Endodermal cell (in vitro differentiated cells): ENCODE data around the gene ELN. TPM values are rescaled to one million over a fixed set of nuclear protein-coding genes. Genes with fewer than 3 reads are reported as not detected.

Source experiments
- DNase-seq: peaks from one replicate; pipeline ENCODE4 v3.0.0-alpha.2; 2017
- H3K27ac ChIP-seq: 2 replicates; pipeline ENCODE4 v1.5.1; 2013; ENCODE audit warnings: mild to moderate bottlenecking, low read depth, low read length, moderate library complexity
- H3K27me3 ChIP-seq: 2 replicates; pipeline ENCODE4 v1.6.1; 2013; ENCODE audit warnings: mild to moderate bottlenecking, low read length, moderate library complexity; ENCODE audit not compliant: insufficient read depth, control insufficient read depth, poor library complexity, severe bottlenecking
- H3K36me3 ChIP-seq: 2 replicates; pipeline ENCODE4 v1.7.0; 2013; ENCODE audit warnings: mild to moderate bottlenecking, low read length, moderate library complexity; ENCODE audit not compliant: control insufficient read depth, insufficient read depth
- H3K4me1 ChIP-seq: one replicate; pipeline ENCODE4 v1.7.0; 2013; ENCODE audit warnings: low read length; ENCODE audit not compliant: control insufficient read depth, insufficient read depth
- H3K4me3 ChIP-seq: 2 replicates; pipeline ENCODE4 v1.5.1; 2013; ENCODE audit warnings: mild to moderate bottlenecking, low read length, moderate library complexity
- H3K9ac ChIP-seq: 2 replicates; pipeline ENCODE4 v1.6.1; 2013; ENCODE audit warnings: mild to moderate bottlenecking, low read length, moderate library complexity; ENCODE audit not compliant: poor library complexity, severe bottlenecking; ENCODE audit errors: extremely low read depth
- H3K9me3 ChIP-seq: 2 replicates; pipeline ENCODE4 v1.6.1; 2013; ENCODE audit warnings: mild to moderate bottlenecking, low read length, moderate library complexity; ENCODE audit not compliant: control insufficient read depth
- H3K27ac Mint-ChIP-seq: 2 replicates; pipeline ENCODE4 v1.8.0; 2020; ENCODE audit warnings: mixed read lengths
- H3K27me3 Mint-ChIP-seq: 2 replicates; pipeline ENCODE4 v1.8.0; 2021; ENCODE audit warnings: mild to moderate bottlenecking, mixed read lengths; ENCODE audit not compliant: insufficient read depth
- H3K36me3 Mint-ChIP-seq: 2 replicates; pipeline ENCODE4 v1.8.0; 2020; ENCODE audit warnings: low read depth, mixed read lengths
- H3K4me1 Mint-ChIP-seq: 2 replicates; pipeline ENCODE4 v1.8.0; 2020; ENCODE audit warnings: mixed read lengths
- H3K4me3 Mint-ChIP-seq: 2 replicates; pipeline ENCODE4 v1.8.0; 2020; ENCODE audit warnings: mild to moderate bottlenecking, moderate library complexity, mixed read lengths
- H3K9me3 Mint-ChIP-seq: 2 replicates; pipeline ENCODE4 v1.8.0; 2020; ENCODE audit warnings: mild to moderate bottlenecking, mixed read lengths
- WGBS, 2 experiments: methylation state at CpG; one replicate each; pipeline versions ENCODE4 v1.1.5 to v1.1.7; 2013; ENCODE audit warnings: missing lambda C conversion rate in 2 of 2, mixed read lengths in 1 of 2; ENCODE audit not compliant: insufficient coverage in 1 of 2, insufficient read length in 1 of 2; 5-methylcytosine and 5-hydroxymethylcytosine counted together
- total RNA-seq, 2 donors: library from RNA; stranded (reverse); fragmentation: NEBNext Ultra II Directional in 1 of 2; extraction: Animal tissue kit (Norgen Biotek cat#: 25700) in 1 of 2; gene quantifications; 2 replicates in 1 of 2; 3 replicates in 1 of 2; pipeline ENCODE4 v1.2.1, GENCODE V29; 2021
- TF ChIP-seq, protein P1 (sequence below): fragments of 200-600 bp; sonication (generic); conservative IDR thresholded peaks from 2 replicates; pipeline ENCODE4 v1.5.0; 2021; ENCODE audit warnings: antibody characterized with exemption, mild to moderate bottlenecking

ELN gene
- total RNA-seq, 2 donors from 2014 or later, result 0.70 to 1.6 TPM

DNA sequence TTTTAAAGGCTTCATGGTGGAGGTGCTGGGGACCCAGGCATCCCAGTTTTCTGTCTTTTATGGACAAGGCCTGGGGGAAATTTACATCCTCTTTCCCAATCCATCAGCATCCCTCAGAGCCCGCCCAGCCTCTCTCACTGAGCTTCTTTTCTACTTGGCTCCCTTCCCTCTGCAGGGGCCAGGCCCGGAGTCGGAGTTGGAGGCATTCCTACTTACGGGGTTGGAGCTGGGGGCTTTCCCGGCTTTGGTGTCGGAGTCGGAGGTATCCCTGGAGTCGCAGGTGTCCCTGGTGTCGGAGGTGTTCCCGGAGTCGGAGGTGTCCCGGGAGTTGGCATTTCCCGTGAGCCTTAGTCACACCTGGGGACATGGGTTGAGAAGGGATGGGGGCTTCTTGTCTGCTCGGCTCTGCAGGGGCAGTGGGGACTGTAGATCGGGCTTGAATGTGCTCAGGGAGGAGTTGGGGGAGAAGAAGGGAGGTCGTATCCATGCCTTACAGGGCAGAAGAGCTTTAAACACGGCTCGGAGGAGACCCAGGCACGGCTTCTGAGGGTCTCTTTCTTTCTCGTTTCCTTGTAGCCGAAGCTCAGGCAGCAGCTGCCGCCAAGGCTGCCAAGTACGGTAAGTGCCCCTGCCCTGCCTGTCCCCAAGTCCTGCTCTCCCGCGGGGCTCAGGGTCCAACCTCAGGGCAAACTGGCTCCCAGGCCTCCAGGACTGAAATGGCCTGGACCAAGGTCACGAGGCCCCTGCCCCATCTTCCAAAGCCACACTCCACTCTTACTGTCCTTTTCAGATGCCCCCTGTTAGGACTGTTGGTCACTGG is 28.3 kb downstream of the ELN start:
- peaks cover 11% of the 10 kb centered on the region for H3K4me1 Mint-ChIP-seq
- no peak overlapping the region for H3K27ac Mint-ChIP-seq
- no peaks in the 10 kb centered on the region for H3K9me3 Mint-ChIP-seq
- Histone ChIP-seq H3K4me1 (peaks cover 3% of the 10 kb centered on the region), H3K27me3 (peaks cover 5% of the 10 kb centered on the region), H3K9me3 (no peaks in the 10 kb centered on the region), H3K4me3 (no peak overlapping the region), H3K27ac (no peak overlapping the region), H3K36me3 (no peaks in the 10 kb centered on the region), H3K9ac (no peak overlapping the region)
- H3K27me3 Mint-ChIP-seq, result peaks cover 7% of the 10 kb centered on the region
- no peak for DNase-seq
- H3K4me3 Mint-ChIP-seq, result no peak overlapping the region
- H3K36me3 Mint-ChIP-seq, result no peaks in the 10 kb centered on the region
- TF ChIP-seq, protein P1, sequence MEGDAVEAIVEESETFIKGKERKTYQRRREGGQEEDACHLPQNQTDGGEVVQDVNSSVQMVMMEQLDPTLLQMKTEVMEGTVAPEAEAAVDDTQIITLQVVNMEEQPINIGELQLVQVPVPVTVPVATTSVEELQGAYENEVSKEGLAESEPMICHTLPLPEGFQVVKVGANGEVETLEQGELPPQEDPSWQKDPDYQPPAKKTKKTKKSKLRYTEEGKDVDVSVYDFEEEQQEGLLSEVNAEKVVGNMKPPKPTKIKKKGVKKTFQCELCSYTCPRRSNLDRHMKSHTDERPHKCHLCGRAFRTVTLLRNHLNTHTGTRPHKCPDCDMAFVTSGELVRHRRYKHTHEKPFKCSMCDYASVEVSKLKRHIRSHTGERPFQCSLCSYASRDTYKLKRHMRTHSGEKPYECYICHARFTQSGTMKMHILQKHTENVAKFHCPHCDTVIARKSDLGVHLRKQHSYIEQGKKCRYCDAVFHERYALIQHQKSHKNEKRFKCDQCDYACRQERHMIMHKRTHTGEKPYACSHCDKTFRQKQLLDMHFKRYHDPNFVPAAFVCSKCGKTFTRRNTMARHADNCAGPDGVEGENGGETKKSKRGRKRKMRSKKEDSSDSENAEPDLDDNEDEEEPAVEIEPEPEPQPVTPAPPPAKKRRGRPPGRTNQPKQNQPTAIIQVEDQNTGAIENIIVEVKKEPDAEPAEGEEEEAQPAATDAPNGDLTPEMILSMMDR, result no peak
- 89 to 90% methylated on average over 14 to 26 of the region's 26 CpGs for WGBS, 2 experiments

DNA sequence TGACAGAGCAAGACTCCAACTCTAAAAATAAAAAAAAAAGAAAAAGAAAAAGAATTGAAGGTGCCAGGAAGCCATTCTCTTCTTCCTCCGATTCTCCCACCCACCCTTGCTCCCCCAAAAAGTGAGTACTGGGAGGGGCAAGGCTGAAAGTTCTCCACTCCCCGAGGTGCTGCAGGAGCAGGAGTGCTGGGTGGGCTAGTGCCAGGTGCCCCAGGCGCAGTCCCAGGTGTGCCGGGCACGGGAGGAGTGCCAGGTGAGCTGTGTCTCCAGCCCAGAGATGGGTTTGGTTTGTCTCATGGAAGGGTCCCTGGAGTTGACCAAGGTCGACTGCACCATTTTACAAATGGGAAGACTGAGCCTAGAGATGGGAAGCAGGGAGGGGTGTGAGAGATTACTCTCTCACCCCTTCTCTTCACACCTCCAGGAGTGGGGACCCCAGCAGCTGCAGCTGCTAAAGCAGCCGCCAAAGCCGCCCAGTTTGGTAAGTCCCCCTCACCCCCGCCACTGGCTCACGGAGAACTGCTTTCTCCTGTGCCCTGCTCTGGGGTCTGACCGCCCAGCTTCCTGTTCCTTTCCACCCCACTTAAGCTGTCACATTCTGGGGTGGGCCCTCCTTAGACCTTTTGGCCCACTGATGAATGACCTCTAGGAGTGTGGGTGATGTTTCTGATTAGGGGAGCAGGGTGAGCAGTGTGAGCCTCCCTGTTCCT is 29.4 kb downstream of the ELN start:
- no peaks in the 10 kb centered on the region for H3K4me1 ChIP-seq
- H3K4me3 ChIP-seq, result no peak overlapping the region
- WGBS, 2 experiments, result 94 to 100% methylated on average over 7 to 9 of the region's 11 CpGs
- H3K9ac ChIP-seq, result no peak overlapping the region
- H3K9me3 Mint-ChIP-seq, result no peaks in the 10 kb centered on the region
- H3K36me3 ChIP-seq, result no peaks in the 10 kb centered on the region
- TF ChIP-seq, protein P1, result no peak
- no peak overlapping the region for H3K27ac Mint-ChIP-seq
- H3K4me1 Mint-ChIP-seq, result peaks cover 4% of the 10 kb centered on the region
- H3K27ac ChIP-seq, result no peak overlapping the region
- H3K36me3 Mint-ChIP-seq, result no peaks in the 10 kb centered on the region
- H3K27me3 ChIP-seq, result peaks cover 5% of the 10 kb centered on the region
- no peak for DNase-seq
- H3K27me3 Mint-ChIP-seq, result peaks cover 7% of the 10 kb centered on the region
- H3K4me3 Mint-ChIP-seq, result no peak overlapping the region
- no peaks in the 10 kb centered on the region for H3K9me3 ChIP-seq

DNA sequence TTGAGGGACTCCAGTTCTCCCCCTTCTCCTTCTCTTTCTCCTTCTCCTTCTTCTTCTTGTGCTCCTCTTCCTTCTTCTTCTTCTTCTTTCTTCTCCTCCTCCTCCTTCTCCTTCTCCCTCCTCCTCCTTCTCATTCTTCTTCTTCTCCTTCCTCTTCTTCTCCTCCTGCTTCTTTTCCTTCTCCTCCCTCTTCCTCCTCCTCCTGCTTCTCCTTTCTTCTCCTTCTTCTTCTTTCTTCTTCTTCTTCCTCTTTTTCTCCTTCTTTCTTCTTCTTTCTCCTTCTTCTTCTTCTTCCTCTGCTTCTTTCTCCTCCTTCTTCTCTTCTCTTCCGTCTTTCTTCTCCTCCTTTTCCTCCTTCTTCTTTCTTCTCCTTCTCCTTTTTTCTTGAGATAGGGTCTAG is 30.0 kb downstream of the ELN start:
- 90 to 100% methylated on average over 1 of the region's 1 CpG for WGBS, 2 experiments
- Histone ChIP-seq H3K27ac (no peak overlapping the region), H3K9me3 (no peaks in the 10 kb centered on the region), H3K4me3 (no peak overlapping the region), H3K27me3 (peaks cover 5% of the 10 kb centered on the region), H3K9ac (no peak overlapping the region), H3K36me3 (no peaks in the 10 kb centered on the region), H3K4me1 (no peaks in the 10 kb centered on the region)
- no peak overlapping the region for H3K27ac Mint-ChIP-seq
- TF ChIP-seq, protein P1, result no peak
- H3K4me3 Mint-ChIP-seq, result no peak overlapping the region
- no peak for DNase-seq
- H3K4me1 Mint-ChIP-seq, result peaks cover 4% of the 10 kb centered on the region
- H3K36me3 Mint-ChIP-seq, result no peaks in the 10 kb centered on the region
- no peaks in the 10 kb centered on the region for H3K9me3 Mint-ChIP-seq
- peaks cover 7% of the 10 kb centered on the region for H3K27me3 Mint-ChIP-seq
